PC-3 (cell line): ENCODE results near the gene BCL2L12.

ENCODE experiments used
- CTCF ChIP-seq: fragments of 300-600 bp; sonication (generic); conservative IDR thresholded peaks from 2 replicates; pipeline ENCODE4 v1.5.1; 2017; ENCODE audit warnings: antibody characterized with exemption, low read depth, mild to moderate bottlenecking, low read length
- EZH2 ChIP-seq: fragments of 300-600 bp; sonication (generic); IDR thresholded peaks from one replicate; pipeline ENCODE4 v1.6.1; 2017; ENCODE audit warnings: antibody characterized with exemption, mild to moderate bottlenecking, low read length; ENCODE audit not compliant: unreplicated experiment

- no peak for TF ChIP-seq CTCF
- no peak for TF ChIP-seq EZH2
Observed at GRCh38 chr19:49658566-49659442, 6.9 kb upstream of the BCL2L12 start.
